ENCODE measurements around the gene IFNL2.
"Not testable (repeated sequence)": the region's sequence is repeated elsewhere in the genome, so short reads cannot be mapped to it uniquely, and the experiment has no call there.

The IFNL2 gene

GRCh38 chr19:39297931-39298634 lies 29.9 kb downstream of the IFNL2 start:
- no peak for DNase-seq (ENCODE audit: low spot score)

- no peak for DNase-seq (ENCODE audit: low spot score)
These were observed 31.2 kb downstream of the IFNL2 start for GRCh38 chr19:39299404-39299803.

- no peak for DNase-seq (ENCODE audit: low spot score)
These were observed 31.6 kb downstream of the IFNL2 start for GRCh38 chr19:39299832-39300231.

GRCh38 chr19:39301021-39301420 lies 32.8 kb downstream of the IFNL2 start:
- DNase-seq (ENCODE audit: low spot score) = no peak

GRCh38 chr19:39301562-39301961 lies 33.4 kb downstream of the IFNL2 start:
- no peak for DNase-seq (ENCODE audit: low spot score)

- no peak for DNase-seq (ENCODE audit: low spot score)
These were observed 35.4 kb downstream of the IFNL2 start for GRCh38 chr19:39303373-39304184.

GRCh38 chr19:39304185-39304513 lies 36.0 kb downstream of the IFNL2 start:
- no peak for DNase-seq (ENCODE audit: low spot score)

- DNase-seq (ENCODE audit: low spot score) = no peak
These were observed 36.7 kb downstream of the IFNL2 start for GRCh38 chr19:39304701-39305571.

GRCh38 chr19:39306075-39306474 lies 37.9 kb downstream of the IFNL2 start:
- DNase-seq (ENCODE audit: low spot score) = no peak

GRCh38 chr19:39307046-39307821 lies 39.0 kb downstream of the IFNL2 start:
- no peak for DNase-seq (ENCODE audit: low spot score)

GRCh38 chr19:39307822-39308530 lies 39.8 kb downstream of the IFNL2 start:
- no peak for DNase-seq (ENCODE audit: low spot score)

- no peak for DNase-seq (ENCODE audit: low spot score)
These were observed 40.5 kb downstream of the IFNL2 start for GRCh38 chr19:39308531-39309304.

- DNase-seq (ENCODE audit: low spot score) = not testable (repeated sequence)
These were observed 41.1 kb downstream of the IFNL2 start for GRCh38 chr19:39309305-39309670.

- DNase-seq (ENCODE audit: low spot score) = no peak
These were observed 42.5 kb downstream of the IFNL2 start for GRCh38 chr19:39310558-39311311.

GRCh38 chr19:39314016-39314728 lies 46.0 kb downstream of the IFNL2 start:
- no peak for DNase-seq (ENCODE audit: low spot score)

GRCh38 chr19:39315933-39316332 lies 47.7 kb downstream of the IFNL2 start:
- no peak for DNase-seq (ENCODE audit: low spot score)

GRCh38 chr19:39316627-39317321 lies 48.6 kb downstream of the IFNL2 start:
- DNase-seq (ENCODE audit: low spot score) = no peak

- DNase-seq (ENCODE audit: low spot score) = no peak
These were observed 49.3 kb downstream of the IFNL2 start for GRCh38 chr19:39317476-39317875.

Measured in kidney capillary endothelial cell (primary cell).